UCSD-AML1 (cell line): ENCODE data around the gene ADAMTS4.
A peak's percentile ranks its signal among the peaks of the same experiment; 100 is the strongest.

Experiments used
- DNase-seq: peaks from one replicate; lab custom pipeline; 2025; ENCODE audit not compliant: unreplicated experiment; lab: John Stamatoyannopoulos, UW

The ADAMTS4 gene

GRCh38 chr1:161175771-161176453 is 22.9 kb downstream of the ADAMTS4 start:
- no peak for DNase-seq

GRCh38 chr1:161174911-161175310 is 23.9 kb downstream of the ADAMTS4 start:
- DNase-seq, result no peak

GRCh38 chr1:161173711-161174110 is 25.1 kb downstream of the ADAMTS4 start:
- no peak for DNase-seq

- DNase-seq, result no peak
Observed at GRCh38 chr1:161172776-161173376, 26.0 kb downstream of the ADAMTS4 start.

- no peak for DNase-seq
Observed at GRCh38 chr1:161172349-161172748, 26.5 kb downstream of the ADAMTS4 start.

GRCh38 chr1:161171696-161172095 is 27.2 kb downstream of the ADAMTS4 start:
- DNase-seq, result no peak

GRCh38 chr1:161171191-161171590 is 27.7 kb downstream of the ADAMTS4 start:
- DNase-seq, result no peak

- DNase-seq, result no peak
Observed at GRCh38 chr1:161168906-161169305, 29.9 kb downstream of the ADAMTS4 start.

- DNase-seq, result no peak
Observed at GRCh38 chr1:161166669-161167548, 31.9 kb downstream of the ADAMTS4 start.

- DNase-seq, result peak; percentile 95
Observed at GRCh38 chr1:161165742-161166668, 32.8 kb downstream of the ADAMTS4 start, which contains the start of gene PPOX. TSS of gene PPOX (plus strand) at chr1:161166426. CDS start at chr1:161166848, 422 bp downstream.

GRCh38 chr1:161164901-161165610 is 33.8 kb downstream of the ADAMTS4 start:
- no peak for DNase-seq

GRCh38 chr1:161163793-161164192 is 35.1 kb downstream of the ADAMTS4 start:
- no peak for DNase-seq

- no peak for DNase-seq
Observed at GRCh38 chr1:161162806-161163205, 36.0 kb downstream of the ADAMTS4 start.

GRCh38 chr1:161162052-161162451 is 36.8 kb downstream of the ADAMTS4 start:
- no peak for DNase-seq

- DNase-seq, result no peak
Observed at GRCh38 chr1:161161652-161162051, 37.2 kb downstream of the ADAMTS4 start.

GRCh38 chr1:161160671-161161145 is 38.1 kb downstream of the ADAMTS4 start:
- no peak for DNase-seq

- DNase-seq, result no peak
Observed at GRCh38 chr1:161159913-161160243, 39.0 kb downstream of the ADAMTS4 start.

- DNase-seq, result peak; percentile 90
Observed at GRCh38 chr1:161159087-161159912, 39.6 kb downstream of the ADAMTS4 start, which contains the start of gene USP21. TSS of gene USP21 (plus strand) at chr1:161159500. CDS start at chr1:161160641, 1,141 bp downstream.
